T-helper 2 cell treated with Interferon-gamma antibody and Interleukin-4, amounts not matched to agents 100 ng/mL and 5 ng/mL, for 36 hours (primary cell): ENCODE data around the gene TAOK3. TPM values are rescaled to one million over a fixed set of nuclear protein-coding genes. Genes with fewer than 3 reads are reported as not detected.
"Not testable (repeated sequence)": the region's sequence is repeated elsewhere in the genome, so short reads cannot be mapped to it uniquely, and the experiment has no call there.

Source experiments
- intact Hi-C: fragments of 100-400 bp; cut with micrococcal nuclease; formaldehyde crosslinking; loops from one replicate; pipeline ENCODE4 v1.15.1; 2023
- total RNA-seq: library from RNA; stranded (reverse); gene quantifications from 2 replicates; pipeline ENCODE4 v1.2.3, GENCODE V29; 2022

Gene TAOK3
- total RNA-seq, 1 donor from 2014 or later: 65.9 TPM

DNA sequence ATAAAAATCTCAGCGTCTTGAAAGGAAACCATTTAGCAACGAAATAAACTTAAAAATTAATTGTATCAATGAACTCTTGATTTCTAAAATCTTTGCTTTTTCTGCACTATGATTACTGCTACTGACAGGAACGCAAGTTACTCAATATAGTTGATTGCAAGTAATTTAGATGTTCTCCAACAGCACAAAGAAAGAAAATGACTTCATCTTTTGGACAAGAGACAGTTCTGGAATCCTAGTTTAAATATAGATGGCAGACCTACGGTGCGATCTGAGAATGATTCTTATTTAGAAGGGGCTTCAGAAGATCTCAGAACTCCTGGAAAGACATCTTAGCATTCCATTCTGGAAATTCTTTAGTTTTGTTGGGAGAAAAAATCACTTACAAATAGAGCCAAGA lies 2.2 kb upstream of the TAOK3 start:
- intact Hi-C loops: loop anchor here (5.0 to 10.0 kb wide), 3 partner anchors 498 to 1290 kb away; partner anchors contain the start of genes FBXO21 and PRKAB1

DNA sequence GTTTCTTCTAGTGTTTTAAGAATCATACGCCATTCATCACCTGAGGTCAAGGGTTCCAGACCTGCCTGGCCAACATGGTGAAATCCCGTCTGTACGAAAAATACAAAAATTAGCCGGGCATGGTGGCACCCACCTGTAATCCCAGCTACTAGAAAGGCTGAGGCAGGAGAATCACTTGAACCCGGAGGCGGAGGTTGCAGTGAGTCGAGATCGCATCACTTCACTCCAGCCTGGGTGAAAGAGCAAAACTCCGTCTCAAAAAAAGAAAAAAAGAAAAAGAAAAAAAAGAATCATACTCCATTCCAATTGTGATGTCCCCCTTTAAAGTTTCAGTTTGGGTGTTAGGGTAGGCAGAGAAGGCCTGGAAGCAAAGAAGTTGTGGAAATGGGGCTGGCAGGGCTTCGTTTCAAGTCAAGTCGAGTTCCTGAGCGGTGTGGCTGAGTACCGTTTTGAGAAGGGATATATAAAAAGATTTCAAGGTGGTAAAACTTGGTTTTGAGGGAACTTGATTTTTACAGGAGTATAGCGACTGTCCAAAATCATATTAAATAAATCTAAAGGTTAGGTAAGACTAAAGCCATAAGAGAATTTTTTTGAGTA lies 1.5 kb upstream of the TAOK3 start:
- intact Hi-C loops: loop anchor here (10.0 kb wide), 2 partner anchors 1179 to 1291 kb away; partner anchors contain the start of genes FBXO21 and PRKAB1

- intact Hi-C loops: loop anchor here (1.0 to 10.0 kb wide), 7 partner anchors 14 to 1291 kb away; partner anchors contain the start of genes FBXO21, PRKAB1 and RFC5
These were observed 909 bp upstream of the TAOK3 start for GRCh38 chr12:118373616-118374015.

DNA sequence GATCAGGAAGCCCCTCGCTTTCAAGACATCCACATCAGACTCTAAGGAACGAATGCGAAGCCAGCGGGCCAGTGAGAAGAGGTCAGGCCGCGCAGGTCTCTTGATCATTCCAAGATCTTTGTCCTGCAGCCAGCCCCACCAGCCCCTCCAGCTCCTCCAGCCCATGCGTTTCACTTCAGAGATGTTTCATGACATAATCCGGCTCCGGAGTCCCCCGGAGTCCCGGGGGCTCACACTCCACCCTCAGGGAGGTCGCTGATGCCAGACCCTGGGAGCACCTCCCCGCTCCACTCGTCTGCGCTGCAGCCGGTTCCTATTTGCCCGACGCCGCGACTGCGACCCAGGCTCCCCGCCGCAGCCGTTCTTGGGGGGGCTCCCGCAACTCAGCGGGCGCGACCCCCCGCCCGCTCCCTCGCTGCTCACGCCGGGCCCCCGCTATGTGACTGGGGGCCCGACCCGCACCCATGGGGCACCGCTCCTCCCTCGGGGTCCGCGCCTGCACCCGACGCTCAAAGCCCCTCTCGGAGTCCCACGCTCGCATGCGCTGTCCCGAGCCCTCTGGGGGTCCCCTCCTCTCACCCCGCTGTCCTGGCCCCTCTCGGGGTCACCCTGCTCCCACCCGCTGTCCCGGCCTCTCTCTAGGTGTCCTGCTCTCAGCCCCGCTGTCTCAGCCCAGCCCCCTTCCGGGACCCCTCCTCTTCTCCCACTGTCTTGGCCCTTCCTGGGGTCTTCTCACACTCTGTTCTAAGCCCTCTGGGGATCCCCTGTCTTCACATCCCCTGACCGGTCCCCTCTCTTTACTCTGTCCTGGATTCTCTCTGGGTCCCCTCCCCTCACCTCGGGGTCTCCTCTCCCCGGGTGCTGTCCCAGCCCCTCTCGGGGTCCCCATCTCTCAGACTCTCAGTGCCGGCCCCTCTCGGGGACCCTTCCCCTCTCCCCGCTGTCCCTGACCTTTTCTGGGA lies 1.1 kb downstream of the TAOK3 start:
- intact Hi-C loops: loop anchor here (2.0 to 10.0 kb wide), 4 partner anchors 65 to 1293 kb away; partner anchors contain the start of genes FBXO21, PRKAB1 and RFC5

DNA sequence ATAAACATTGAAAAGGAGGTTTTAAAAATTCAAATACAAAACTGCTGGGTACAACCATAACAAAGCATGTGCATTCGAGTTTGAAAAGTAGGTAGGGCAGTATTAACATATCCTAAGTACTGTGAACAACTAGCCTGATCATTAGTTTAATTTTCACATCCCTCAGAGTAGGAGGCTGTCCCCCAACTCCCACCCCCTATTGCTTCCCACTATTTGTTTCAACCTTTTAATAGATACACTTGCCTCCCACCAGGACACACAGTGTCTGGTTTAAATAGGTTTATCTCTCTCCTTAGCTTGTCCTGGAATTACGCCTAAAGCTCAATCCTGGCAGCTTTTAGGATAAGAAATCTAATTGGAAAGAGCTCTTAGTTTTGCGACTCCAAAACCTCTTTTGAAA lies 2.1 kb downstream of the TAOK3 start:
- intact Hi-C loops: loop anchor here (10.0 kb wide), 2 partner anchors 1176 to 1294 kb away; partner anchors contain the start of genes FBXO21 and PRKAB1

DNA sequence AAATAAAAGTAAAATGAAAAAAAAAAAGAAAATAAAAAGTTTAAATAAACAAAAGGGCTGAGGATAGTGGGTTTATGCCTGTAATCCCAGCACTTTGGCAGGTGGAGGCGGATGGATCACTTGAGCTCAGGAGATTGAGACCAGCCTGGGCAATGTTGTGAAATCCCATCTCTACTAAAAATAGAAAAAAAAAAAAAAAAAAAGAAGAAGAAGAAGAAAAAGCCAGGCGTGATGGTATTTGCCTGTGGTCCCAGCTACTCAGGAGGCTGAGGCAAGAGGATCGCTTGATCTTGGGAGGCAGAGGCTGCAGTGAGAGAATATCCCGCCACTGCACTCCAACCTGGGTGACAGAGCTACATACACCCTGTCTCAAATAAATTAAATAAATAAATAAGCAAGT lies 3.9 kb downstream of the TAOK3 start:
- intact Hi-C loops: no loop called here

DNA sequence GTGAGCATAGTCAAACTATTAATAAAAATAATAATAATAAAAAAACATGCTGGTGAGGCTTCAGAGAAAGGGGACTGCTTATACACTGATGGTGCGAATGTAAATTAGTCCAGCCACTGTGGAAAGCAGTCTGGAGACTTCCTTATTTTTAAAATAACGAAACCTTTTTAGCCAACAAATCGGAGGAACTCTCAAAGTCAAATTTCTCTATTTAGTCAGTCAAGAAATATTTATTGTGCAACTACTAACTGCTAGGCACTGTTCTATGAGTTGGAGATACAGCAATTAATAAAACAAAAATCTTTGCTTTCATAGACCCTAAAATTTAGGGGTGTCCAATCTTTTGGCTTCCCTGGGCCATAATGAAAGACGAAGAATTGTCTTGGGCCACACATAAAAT lies 10.8 kb downstream of the TAOK3 start:
- intact Hi-C loops: no loop called here

DNA sequence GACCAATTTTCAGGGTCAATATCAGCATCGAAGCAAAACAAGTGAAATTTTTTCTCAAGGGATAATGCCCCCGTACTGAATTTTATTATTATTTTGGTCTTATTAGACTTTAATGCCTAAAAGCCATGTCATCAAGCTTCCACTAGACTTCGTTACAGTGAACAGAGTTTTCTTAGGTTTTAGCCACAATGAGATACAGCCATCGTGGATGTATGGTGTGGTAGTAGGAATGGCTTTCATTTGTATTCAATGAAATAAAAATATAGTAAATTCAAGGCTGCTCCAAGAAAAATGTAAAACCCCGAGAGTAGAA lies 11.7 kb downstream of the TAOK3 start:
- intact Hi-C loops: no loop called here

GRCh38 chr12:118359541-118359915 lies 13.2 kb downstream of the TAOK3 start:
- intact Hi-C loops: loop anchor here (1.0 to 5.0 kb wide), 5 partner anchors 14 to 297 kb away; partner anchors contain the start of genes PEBP1 and WSB2

DNA sequence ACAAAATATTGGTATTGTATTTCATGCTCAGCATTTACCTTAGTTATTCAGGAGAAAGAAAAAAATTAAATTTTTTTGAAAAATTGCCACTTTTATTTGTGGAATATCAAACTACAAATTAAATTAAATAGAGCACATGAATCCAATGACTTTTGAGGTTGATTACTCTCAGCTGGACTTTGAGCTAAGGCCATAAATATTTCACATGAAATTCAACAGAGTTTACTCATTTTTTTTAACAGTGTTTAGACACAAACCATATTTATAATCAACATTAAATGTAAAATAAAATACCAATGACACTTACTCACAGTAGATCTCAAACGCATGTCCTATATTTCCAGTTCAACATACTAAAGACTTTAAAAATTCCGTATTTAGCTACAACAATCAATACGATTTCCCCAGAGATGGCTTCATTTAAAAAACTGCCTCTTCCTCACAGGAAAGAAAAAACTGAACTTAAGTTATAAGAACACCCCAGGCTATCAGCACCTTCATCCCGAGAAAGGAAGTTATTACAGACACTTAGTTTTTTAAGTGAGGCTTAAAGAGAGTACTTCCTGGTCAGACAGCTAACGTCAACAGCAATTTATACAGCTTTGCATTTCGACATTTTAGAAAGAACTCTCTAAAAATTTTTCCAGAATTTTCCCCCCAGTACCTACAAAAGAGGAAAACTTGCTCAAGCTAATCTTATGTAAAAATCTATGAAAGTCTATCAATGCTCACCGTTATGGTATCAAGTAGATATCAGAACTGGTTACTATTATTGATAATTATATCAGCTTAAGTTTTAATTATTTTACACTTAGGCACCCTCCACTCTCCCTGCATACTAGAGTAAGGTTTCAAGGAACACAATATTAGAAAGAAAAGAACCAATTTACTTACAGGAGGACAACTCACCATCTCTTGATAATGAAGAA lies 13.8 kb downstream of the TAOK3 start:
- intact Hi-C loops: loop anchor here (1.0 to 5.0 kb wide), 5 partner anchors 14 to 297 kb away; partner anchors contain the start of genes PEBP1 and WSB2

GRCh38 chr12:118358008-118358359 lies 14.7 kb downstream of the TAOK3 start:
- intact Hi-C loops: loop anchor here (5.0 kb wide), 4 partner anchors 51 to 296 kb away; partner anchors contain the start of genes PEBP1 and WSB2

GRCh38 chr12:118357257-118358007 lies 15.3 kb downstream of the TAOK3 start:
- intact Hi-C loops: loop anchor here (5.0 kb wide), 4 partner anchors 50 to 295 kb away; partner anchors contain the start of genes PEBP1 and WSB2

DNA sequence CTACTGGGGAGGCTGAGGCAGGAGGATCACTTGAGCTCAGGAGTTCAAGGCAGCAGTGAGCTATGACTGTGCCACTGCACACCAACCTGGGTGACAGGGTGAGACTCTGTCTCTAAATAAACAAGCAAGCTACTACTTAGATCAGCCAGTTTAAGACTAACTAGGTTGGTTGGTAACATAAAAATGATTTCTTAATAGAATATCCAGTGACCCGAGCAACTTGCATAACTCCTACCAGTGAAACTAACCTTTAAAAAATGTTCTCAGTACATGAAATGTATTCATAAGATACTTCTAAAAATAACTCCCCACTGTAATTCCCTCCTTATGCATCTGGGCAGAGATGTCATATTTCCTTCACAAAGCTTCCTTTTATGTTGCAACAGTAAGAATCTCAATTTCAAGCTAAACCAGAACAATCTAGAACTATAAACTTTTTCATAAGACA lies 15.9 kb downstream of the TAOK3 start:
- intact Hi-C loops: loop anchor here (5.0 kb wide), 4 partner anchors 50 to 295 kb away; partner anchors contain the start of genes PEBP1 and WSB2

- intact Hi-C loops: loop anchor here (5.0 kb wide), 4 partner anchors 49 to 294 kb away; partner anchors contain the start of genes PEBP1 and WSB2
These were observed 16.9 kb downstream of the TAOK3 start for GRCh38 chr12:118355843-118356242.

- intact Hi-C loops: loop anchor here (5.0 kb wide), 4 partner anchors 48 to 293 kb away; partner anchors contain the start of genes PEBP1 and WSB2
These were observed 17.8 kb downstream of the TAOK3 start for GRCh38 chr12:118354903-118355302.

DNA sequence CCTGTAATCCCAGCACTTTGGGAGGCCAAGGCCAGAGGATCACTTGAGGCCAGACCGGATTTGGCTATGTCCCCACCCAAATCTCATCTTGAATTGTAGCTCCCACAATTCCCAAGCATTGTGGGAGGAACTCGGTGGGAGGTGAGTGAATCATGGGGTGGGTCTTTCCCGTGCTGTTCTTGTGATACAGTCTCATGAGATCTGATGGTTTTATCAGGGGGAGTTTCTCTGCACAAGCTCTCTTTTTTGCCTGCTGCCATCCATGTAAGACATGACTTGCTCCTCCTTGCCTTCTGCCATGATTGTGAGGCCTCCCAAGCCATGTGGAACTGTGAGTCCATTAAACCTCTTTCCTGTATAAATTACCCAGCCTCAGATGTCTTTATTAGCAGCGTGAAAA lies 18.2 kb downstream of the TAOK3 start:
- intact Hi-C loops: not testable (repeated sequence)

- intact Hi-C loops: no loop called here
These were observed 19.0 kb downstream of the TAOK3 start for GRCh38 chr12:118353721-118354120.

GRCh38 chr12:118350908-118351559 lies 21.7 kb downstream of the TAOK3 start:
- intact Hi-C loops: no loop called here

DNA sequence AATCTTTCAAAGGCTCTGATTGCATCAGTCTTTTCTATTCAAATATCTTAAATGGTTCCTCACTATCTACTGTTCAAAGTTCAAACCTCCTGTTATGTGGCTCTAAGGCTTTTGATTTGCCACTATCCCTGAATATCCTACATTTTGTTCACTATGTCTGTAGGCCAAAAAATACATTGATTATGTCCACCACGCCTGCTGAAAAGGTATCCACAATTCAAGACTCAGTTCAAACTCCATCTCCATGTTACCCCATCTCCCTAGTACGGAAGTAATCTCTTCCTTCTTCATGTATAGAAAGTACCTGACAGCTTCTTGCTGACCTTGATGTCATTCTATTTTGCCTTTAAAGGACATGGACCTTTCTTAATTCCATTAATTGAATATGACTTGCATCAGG lies 24.8 kb downstream of the TAOK3 start:
- intact Hi-C loops: no loop called here
